Measurements from ENCODE around the gene ZIC5.

ZIC5 gene

GRCh38 chr13:99975626-99976025 is 4.1 kb upstream of the ZIC5 start:
- DNase-seq (ENCODE audit: low spot score): no peak

DNA sequence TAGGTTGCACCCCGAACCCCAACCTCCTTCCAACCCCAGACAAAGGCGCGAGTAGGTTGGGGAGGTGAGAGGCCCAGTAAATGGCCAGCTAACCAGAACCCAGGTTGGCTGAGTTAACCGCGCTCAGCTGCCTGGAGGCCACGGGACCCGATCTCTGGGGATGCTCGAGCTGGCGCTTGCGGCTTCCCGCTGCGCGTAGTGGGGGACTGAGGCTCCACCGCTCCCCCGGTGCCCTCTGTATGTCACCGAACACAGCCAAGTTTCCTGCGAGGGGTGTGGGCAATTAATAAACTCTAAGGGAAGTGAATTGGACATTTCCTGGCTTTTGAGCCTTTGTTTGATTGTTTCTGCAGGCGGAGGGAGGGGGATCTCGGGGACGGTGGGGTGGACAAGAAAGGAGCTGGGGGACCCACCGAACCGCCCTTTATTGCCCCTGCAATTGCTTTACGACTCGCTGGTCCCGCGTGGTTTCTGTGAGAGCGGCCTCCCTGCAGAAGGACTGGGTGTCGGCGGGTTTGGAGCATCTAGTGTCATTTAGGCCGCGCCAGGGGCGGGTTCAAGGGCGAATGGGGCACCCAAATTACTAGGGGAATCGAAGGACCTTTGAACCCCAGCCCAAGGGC is 3.5 kb upstream of the ZIC5 start:
- DNase-seq (ENCODE audit: low spot score): peak; percentile 58

GRCh38 chr13:99974296-99974938 is 2.9 kb upstream of the ZIC5 start:
- DNase-seq (ENCODE audit: low spot score): no peak

- DNase-seq (ENCODE audit: low spot score): no peak
These were observed 2.2 kb upstream of the ZIC5 start for GRCh38 chr13:99973808-99974185.

DNA sequence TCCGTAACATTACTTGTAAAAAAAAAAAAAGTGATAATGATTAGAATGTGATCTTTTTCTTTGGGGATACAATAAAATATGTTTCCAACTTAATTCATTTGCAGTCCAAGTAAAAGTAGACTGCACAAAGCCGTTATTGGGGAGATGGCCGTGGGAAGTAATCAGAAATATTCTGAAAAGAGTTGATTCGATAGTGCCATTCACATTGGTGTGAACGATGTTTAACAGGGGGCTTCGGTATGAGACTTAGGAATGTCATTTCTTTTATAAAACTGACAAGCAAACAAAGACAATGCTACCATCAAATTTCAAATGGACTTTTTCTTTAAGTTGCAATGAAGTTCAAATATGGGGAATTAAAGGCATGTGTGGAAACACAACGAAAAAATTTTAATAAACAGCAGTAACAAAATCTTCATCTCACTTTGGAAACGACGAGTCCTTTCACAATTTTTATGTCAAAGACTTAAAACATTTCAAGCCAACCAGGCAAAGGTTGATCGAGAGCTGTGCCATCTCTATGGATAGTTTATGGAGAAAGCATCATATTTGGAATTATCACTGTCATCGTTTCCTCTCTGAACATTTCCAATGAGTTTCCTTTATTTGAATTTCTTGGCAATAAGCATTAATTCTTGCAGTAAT is 1.7 kb upstream of the ZIC5 start:
- DNase-seq (ENCODE audit: low spot score): no peak

DNA sequence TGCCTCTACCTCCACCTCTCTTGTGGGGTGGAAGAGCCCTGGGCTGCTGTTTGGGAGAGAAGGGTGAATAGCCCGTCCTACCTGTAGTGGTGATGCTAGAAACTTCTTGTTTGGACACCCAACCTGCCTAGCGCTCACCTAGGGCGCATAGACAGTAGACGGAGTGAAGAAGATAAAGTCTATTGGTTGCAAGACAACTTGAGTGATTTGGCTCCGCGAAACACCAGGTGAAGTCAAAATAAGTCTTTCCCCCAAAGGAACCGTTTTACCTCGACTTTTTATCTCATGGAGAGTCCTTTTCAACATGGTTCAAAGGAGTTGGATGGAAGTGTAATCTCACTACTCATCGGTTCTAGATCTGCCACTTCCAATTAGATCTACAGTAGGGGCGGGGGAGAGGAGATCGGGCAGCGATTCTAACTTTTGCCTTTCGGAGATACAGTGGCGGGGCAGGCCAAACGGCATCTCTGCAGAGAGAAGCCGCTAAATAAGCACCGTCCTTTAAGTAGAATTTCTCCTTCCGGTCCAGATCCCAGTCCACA is 694 bp upstream of the ZIC5 start:
- peak; percentile 58 for DNase-seq (ENCODE audit: low spot score)

- DNase-seq (ENCODE audit: low spot score): peak; percentile 88
These were observed 654 bp downstream of the ZIC5 start for GRCh38 chr13:99970651-99971575.

GRCh38 chr13:99969919-99970650 is 1.5 kb downstream of the ZIC5 start:
- DNase-seq (ENCODE audit: low spot score): peak; percentile 89

DNA sequence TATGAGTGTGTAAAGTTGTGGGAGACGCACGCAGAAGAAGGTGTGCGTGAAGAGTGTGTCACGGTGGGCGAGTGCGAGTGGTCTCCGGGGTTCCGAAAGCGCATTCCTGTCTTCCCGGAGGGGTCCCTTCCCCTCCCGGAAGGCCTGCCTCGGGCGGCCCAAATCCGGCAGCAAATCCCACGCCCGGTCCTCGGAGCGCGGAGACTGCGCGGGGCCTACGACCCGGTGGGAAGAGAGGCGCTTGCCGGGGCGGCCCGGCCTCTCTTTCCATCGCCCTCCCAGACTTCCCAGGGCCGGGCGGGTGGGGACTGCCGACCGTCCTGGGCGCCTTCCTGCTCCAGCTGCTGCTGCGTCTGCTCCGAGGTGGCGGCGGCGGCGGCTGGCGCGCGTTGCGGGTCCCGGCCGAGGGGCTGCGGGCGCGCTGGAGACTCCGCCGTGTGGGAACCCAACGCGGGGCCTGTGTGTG is 2.1 kb downstream of the ZIC5 start:
- peak; percentile 57 for DNase-seq (ENCODE audit: low spot score)

DNA sequence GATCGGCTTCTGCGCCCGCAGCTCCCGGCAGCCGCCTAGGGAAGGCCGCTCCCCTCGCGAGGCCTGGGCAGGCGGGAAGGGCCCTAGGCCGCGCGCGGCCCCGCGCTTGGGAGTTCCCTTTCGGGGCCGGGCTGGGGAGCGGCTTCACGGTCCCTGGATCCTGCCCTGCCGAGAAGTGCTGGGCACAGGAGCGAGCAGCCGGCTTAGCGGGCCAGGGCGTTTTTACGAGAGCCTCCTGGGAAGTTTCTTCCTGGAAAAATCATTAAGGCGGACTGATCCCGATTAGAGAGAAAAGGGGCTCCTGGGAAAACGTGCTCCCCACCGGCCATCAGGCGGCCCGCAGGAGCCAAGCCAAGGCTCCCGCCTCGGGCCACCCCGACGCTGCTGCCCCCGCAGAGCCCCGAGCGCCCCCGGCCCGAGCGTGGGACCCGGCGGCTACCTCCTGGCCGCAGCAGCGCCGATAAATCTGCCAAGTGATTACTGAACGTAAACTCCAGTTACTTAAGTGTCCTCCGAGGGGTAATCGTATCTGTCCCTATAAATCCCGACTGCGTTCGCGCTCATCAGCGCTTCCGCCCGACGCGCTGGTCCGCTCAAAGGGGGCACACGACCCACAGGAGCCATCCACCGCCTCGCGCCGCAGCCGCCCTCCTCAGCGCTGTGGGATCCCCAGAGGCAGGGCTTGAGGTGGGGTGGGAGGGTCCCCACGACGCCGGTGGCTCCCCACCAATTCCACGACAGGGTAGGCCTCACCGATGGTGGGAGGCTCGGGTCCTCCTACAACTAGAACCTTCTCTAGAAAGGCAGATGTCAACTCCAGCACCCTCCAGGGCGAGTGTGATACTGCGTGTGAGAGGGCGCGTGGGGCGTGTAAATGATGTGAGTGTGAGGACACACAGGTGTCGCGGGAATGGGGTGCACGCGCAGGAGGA is 2.8 kb downstream of the ZIC5 start:
- peak; percentile 64 for DNase-seq (ENCODE audit: low spot score)

GRCh38 chr13:99967869-99968520 is 3.6 kb downstream of the ZIC5 start:
- peak; percentile 69 for DNase-seq (ENCODE audit: low spot score)

DNA sequence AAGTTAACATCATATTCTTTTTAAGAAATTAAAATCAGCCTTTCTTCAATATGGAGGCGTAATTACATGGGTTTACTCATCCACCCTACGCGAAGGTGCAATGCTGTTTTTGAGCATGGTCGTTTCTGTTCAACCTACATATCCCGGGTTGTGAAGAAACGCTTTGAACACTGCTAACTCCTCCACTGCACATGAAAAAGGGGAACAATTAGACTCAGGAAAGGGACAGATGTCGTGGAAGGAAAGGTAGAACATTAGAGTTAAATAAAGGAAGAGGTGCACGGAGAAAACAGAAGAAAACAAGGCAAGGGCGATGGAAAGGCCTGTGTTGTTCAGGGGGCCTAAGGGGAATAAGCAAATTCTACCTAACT is 4.1 kb downstream of the ZIC5 start:
- no peak for DNase-seq (ENCODE audit: low spot score)

DNA sequence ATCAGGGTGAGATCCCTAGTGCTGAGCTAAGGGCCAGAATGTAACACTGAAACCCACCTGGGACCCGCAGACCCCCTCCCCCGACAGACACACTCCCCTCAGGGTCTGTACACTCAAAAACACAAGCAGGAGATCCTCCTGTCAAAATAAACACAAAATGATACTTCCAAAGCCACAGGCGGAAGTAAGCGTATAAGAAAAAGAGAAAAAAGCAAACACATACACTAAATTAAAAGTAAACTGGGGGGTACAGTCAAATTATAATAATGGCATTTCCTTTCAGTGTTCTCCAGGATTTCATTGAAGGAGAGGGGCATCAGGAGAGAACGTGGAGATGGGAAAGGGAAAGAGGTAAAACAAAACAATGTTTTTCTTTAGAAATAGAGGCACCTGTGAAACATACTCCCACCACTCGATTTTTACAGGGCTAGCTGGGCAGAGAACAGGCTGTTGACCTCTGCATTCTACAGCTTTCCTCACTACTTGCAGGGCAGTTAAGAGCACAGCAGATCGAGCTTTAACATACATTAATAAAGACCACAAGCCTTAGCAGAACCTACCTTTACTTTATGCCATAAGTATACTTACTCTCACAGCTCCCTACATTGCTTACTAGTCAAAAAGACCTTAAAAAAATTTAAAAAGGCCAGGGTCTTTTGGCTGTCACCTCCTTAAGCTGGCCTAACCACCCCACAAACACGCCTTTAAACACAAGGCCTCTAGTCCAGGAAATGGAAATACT is 5.3 kb downstream of the ZIC5 start:
- DNase-seq (ENCODE audit: low spot score): no peak

DNA sequence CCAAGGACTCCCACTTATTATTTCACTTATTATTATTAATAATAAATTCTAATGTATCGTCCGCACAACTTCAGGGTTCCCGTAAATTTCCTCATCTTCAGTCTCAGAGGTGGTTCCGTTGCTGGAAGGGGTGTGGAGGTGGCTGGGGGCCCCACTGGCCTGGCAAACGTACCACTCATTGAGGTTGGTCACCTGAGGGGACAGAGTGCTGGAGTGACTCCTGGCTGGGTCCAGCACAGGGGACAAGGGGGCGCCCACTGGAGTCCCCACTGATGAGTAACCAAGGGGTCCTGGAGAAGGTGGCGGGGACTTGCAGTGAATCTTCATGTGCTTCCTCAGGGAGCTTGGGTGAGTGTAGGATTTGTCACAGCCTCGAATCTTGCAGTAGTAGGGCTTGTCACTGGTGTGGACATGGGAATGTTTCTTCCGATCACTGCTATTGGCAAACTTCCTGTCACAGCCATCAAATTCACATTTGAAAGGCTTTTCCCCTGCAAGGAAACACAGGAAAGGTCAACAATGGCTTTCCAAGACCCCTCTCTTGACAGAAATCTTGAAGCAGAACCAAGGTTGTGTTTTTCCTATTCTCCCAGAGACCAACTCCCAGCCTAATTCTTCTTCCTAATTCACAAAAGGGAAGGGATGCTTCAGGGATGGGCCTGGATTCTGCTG is 6.1 kb downstream of the ZIC5 start:
- DNase-seq (ENCODE audit: low spot score): no peak

DNA sequence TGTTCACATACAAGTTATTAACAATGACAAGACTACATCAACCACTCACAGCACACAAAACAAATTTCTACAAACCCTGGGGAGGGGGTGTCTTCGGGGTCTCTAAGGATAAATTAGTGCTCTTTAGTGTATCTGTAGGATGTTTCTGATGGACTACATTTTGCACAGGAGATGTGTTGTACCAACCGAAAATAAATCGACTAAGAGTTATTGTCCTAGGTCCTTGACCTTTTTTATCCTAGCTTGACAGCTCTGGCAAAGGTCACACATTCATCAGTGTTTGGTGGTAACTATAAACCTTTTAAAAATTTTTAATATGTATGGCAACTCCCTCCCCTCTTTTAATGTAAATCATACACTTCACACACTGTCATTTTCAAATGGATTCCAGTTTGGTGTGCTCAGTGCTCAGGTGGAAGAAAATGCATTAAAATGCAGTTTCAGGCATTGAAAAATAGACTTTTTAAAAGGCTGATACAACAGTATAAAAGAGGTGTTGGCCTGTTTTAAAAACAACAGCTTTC is 7.7 kb downstream of the ZIC5 start:
- no peak for DNase-seq (ENCODE audit: low spot score)

DNA sequence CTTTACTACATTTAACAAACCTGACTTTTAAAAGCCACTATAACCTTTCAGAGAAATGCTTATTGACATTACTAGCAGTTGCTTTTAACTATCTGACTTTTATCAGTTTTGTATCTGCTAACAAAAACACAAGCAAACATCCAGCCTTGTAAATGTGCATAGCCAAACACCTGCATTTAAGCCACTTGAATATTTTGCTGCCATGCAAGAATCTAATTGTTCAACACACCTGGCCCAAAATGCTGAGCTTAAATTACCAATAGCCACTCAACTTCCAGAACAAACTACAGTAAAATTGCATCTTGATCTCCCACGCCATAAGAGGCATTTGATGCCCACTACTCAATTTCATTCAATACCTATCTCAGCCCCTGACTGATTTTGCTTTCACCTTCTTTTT is 9.3 kb downstream of the ZIC5 start:
- no peak for DNase-seq (ENCODE audit: low spot score)

GRCh38 chr13:99961636-99962035 is 9.9 kb downstream of the ZIC5 start:
- no peak for DNase-seq (ENCODE audit: low spot score)

DNA sequence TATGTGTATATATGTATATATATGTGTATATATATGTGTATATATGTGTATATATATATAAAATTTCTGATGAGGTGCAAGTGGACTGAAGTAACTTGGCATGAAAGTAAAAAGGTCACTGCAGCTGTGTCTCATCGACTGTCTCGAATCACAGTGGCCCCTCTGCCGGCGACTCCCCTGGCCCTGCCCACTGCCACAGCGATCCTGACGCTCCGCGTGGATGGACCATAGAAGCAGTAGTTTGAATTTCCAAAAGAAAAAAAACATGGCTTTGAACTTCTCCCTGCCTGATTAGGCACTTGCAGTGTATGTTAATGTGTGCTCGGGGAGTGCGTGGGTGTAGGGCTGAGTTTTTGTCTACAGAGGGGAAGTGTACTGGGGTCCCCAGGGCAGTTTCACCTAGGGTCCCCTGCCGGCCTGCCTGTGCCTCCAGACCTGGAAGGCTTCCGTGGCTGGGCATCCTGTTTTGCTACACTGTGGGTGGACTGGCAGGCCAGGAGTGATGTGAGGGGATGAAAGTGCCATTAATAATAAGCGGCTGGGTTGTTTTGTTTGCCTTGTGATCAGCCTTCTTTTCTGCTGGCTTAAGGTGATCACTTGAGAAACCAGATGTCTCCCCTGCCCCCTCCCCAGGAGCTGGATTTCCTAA is 10.8 kb downstream of the ZIC5 start:
- peak; percentile 63 for DNase-seq (ENCODE audit: low spot score)
